Measurements from ENCODE around the gene PLA2G4F. TPM values are rescaled to one million over a fixed set of nuclear protein-coding genes. Genes with fewer than 3 reads are reported as not detected.

PLA2G4F gene
- total RNA-seq, 1 donor: not detected

DNA sequence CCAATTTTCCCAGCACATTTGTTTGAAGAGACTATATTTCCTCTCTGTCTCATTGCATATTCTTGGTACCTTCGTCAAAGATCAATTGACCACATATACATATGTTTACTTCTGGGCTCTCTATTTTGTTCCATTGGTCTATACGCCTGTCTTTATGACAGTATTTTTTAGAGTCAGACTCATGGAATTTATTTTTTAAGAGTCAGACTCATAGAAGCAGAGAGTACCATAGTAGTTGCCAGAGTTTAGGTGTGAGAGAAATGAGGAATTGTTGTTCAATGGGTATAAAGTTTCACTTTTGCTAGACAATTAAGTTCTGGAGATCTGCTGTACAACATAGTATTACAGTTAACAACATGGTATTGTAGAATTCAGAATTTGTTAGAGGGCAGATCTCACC lies 27.1 kb downstream of the PLA2G4F start:
- no peaks in the 10 kb centered on the region for H3K4me1 ChIP-seq (ENCODE audit: insufficient read depth, low read length)
- no peaks in the 10 kb centered on the region for H3K9me3 ChIP-seq (ENCODE audit: low read depth, low read length)
- H3K27ac ChIP-seq (ENCODE audit: low read depth, low read length): no peak overlapping the region
- H3K4me3 ChIP-seq (ENCODE audit: insufficient read depth, low read length): no peak overlapping the region
- H3K79me2 ChIP-seq (ENCODE audit: insufficient read depth, low read length): no peaks in the 10 kb centered on the region
- H2AFZ ChIP-seq (ENCODE audit: low read length): no peak overlapping the region
- no peaks in the 10 kb centered on the region for H3K36me3 ChIP-seq (ENCODE audit: insufficient read depth, low read length)
- H4K20me1 ChIP-seq (ENCODE audit: insufficient read depth, low read length): no peaks in the 10 kb centered on the region
- no peak overlapping the region for H3K4me2 ChIP-seq (ENCODE audit: insufficient read depth, low read length)
- TF ChIP-seq, protein P1, sequence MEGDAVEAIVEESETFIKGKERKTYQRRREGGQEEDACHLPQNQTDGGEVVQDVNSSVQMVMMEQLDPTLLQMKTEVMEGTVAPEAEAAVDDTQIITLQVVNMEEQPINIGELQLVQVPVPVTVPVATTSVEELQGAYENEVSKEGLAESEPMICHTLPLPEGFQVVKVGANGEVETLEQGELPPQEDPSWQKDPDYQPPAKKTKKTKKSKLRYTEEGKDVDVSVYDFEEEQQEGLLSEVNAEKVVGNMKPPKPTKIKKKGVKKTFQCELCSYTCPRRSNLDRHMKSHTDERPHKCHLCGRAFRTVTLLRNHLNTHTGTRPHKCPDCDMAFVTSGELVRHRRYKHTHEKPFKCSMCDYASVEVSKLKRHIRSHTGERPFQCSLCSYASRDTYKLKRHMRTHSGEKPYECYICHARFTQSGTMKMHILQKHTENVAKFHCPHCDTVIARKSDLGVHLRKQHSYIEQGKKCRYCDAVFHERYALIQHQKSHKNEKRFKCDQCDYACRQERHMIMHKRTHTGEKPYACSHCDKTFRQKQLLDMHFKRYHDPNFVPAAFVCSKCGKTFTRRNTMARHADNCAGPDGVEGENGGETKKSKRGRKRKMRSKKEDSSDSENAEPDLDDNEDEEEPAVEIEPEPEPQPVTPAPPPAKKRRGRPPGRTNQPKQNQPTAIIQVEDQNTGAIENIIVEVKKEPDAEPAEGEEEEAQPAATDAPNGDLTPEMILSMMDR (IDR thresholded peaks at IDR 0.05; ENCODE audit: extremely low read depth, low read depth, low read length): no peak
- H3K27me3 ChIP-seq (ENCODE audit: insufficient read depth, low read length): peaks cover 41% of the 10 kb centered on the region
- DNase-seq (ENCODE audit: insufficient read length, low spot score, missing footprints): no peak

DNA sequence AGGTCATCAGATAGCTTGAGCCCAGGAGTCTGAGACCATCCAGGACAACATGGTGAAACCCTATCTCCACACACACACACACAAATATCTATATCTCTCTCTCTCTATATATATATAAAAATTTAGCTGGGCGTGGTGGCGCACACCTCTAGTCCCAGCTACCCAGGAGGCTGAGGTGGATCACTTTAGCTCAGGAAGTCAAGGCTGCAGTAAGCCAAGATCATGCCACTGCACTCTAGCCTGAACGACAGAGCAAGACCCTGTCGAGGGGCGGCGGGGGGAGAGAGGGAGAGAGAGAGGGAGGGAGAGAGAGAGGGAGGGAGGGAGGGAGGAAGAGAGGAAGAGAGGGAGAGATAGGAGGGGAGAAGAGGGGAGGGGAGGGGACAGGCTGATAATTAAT lies 28.0 kb downstream of the PLA2G4F start:
- Histone ChIP-seq H2AFZ (ENCODE audit: low read length) (no peak overlapping the region), H3K4me3 (ENCODE audit: insufficient read depth, low read length) (no peak overlapping the region), H3K36me3 (ENCODE audit: insufficient read depth, low read length) (no peaks in the 10 kb centered on the region), H3K79me2 (ENCODE audit: insufficient read depth, low read length) (no peaks in the 10 kb centered on the region), H3K4me1 (ENCODE audit: insufficient read depth, low read length) (no peaks in the 10 kb centered on the region), H3K9me3 (ENCODE audit: low read depth, low read length) (no peaks in the 10 kb centered on the region), H3K27me3 (ENCODE audit: insufficient read depth, low read length) (peaks cover 49% of the 10 kb centered on the region), H4K20me1 (ENCODE audit: insufficient read depth, low read length) (no peaks in the 10 kb centered on the region), H3K4me2 (ENCODE audit: insufficient read depth, low read length) (no peak overlapping the region), H3K27ac (ENCODE audit: low read depth, low read length) (no peak overlapping the region)
- TF ChIP-seq, protein P1 (IDR thresholded peaks at IDR 0.05; ENCODE audit: extremely low read depth, low read depth, low read length): no peak
- no peak for DNase-seq (ENCODE audit: insufficient read length, low spot score, missing footprints)

DNA sequence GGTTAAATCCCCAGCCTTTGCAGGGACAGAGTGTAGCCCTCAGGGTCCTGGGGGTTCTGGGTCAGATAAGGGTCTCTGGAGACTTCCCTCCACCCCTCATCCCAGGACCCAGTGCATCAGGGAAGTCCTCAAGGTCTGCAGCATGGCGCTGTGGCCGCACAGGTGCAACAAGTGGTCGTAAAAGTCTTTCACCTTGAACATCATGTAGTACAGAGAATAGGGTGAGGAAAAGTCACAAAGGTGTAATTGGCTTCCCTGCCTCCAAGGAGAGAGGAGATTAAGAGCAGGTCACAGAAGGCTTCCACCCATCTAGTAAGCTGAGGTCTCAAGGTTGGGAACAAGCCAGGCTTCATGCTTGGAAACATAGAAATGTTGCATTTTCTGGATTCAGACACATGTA lies 32.9 kb downstream of the PLA2G4F start:
- Histone ChIP-seq H3K4me2 (ENCODE audit: insufficient read depth, low read length) (no peak overlapping the region), H3K27me3 (ENCODE audit: insufficient read depth, low read length) (peaks cover 45% of the 10 kb centered on the region), H3K4me3 (ENCODE audit: insufficient read depth, low read length) (no peak overlapping the region), H4K20me1 (ENCODE audit: insufficient read depth, low read length) (no peaks in the 10 kb centered on the region), H3K9me3 (ENCODE audit: low read depth, low read length) (no peaks in the 10 kb centered on the region), H3K36me3 (ENCODE audit: insufficient read depth, low read length) (no peaks in the 10 kb centered on the region), H3K79me2 (ENCODE audit: insufficient read depth, low read length) (no peaks in the 10 kb centered on the region), H3K4me1 (ENCODE audit: insufficient read depth, low read length) (no peaks in the 10 kb centered on the region), H2AFZ (ENCODE audit: low read length) (no peak overlapping the region), H3K27ac (ENCODE audit: low read depth, low read length) (no peak overlapping the region)
- DNase-seq (ENCODE audit: insufficient read length, low spot score, missing footprints): no peak
- TF ChIP-seq, protein P1 (IDR thresholded peaks at IDR 0.05; ENCODE audit: extremely low read depth, low read depth, low read length): no peak

DNA sequence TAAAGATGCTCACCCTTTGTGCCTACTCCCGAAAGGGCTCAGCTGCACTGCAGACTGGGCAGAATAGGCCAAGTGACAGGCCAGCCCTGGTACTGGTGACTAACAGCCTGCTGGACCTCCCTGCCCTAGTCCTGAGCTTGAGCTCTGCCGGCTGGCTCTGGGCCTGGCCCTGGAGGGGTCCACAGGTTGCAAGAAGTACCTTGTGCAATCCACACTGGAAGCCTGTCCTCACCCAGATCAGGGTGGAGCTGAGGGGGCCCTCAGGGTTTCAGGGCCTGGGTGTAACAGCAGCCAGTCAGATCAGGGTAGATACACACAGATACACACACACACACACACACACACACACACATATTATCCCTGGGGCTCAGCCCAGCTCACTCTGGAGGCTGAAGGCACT lies 34.8 kb downstream of the PLA2G4F start:
- no peak overlapping the region for H3K27ac ChIP-seq (ENCODE audit: low read depth, low read length)
- no peak for DNase-seq (ENCODE audit: insufficient read length, low spot score, missing footprints)
- H2AFZ ChIP-seq (ENCODE audit: low read length): no peak overlapping the region
- no peak overlapping the region for H3K4me2 ChIP-seq (ENCODE audit: insufficient read depth, low read length)
- TF ChIP-seq, protein P1 (IDR thresholded peaks at IDR 0.05; ENCODE audit: extremely low read depth, low read depth, low read length): no peak
- H3K4me3 ChIP-seq (ENCODE audit: insufficient read depth, low read length): no peak overlapping the region
- peaks cover 39% of the 10 kb centered on the region for H3K27me3 ChIP-seq (ENCODE audit: insufficient read depth, low read length)
- H3K79me2 ChIP-seq (ENCODE audit: insufficient read depth, low read length): no peaks in the 10 kb centered on the region
- no peaks in the 10 kb centered on the region for H3K4me1 ChIP-seq (ENCODE audit: insufficient read depth, low read length)
- H4K20me1 ChIP-seq (ENCODE audit: insufficient read depth, low read length): no peaks in the 10 kb centered on the region
- no peaks in the 10 kb centered on the region for H3K9me3 ChIP-seq (ENCODE audit: low read depth, low read length)
- no peaks in the 10 kb centered on the region for H3K36me3 ChIP-seq (ENCODE audit: insufficient read depth, low read length)
